Ovary (tissue), 9 donors: ENCODE measurements around the gene CA6. TPM values are rescaled to one million over a fixed set of nuclear protein-coding genes. Genes with fewer than 3 reads are reported as not detected.

Experiments
- DNase-seq, 5 donors: peaks; one replicate each; pipeline ENCODE4 v3.0.0-alpha.2; 2019 to 2020
- H3K27ac ChIP-seq, 2 donors: fragments of 200-600 bp; one replicate each; pipeline versions ENCODE4 v1.5.1 to v1.8.0; 2019 to 2022
- H3K27me3 ChIP-seq: fragments of 200-600 bp; one replicate; pipeline ENCODE4 v1.8.0; 2022
- H3K36me3 ChIP-seq: fragments of 200-600 bp; sonication (generic); one replicate; pipeline ENCODE4 v1.5.1; 2019
- H3K4me1 ChIP-seq: one replicate; pipeline ENCODE4 v1.8.1; 2013; ENCODE audit warnings: mild to moderate bottlenecking, moderate library complexity; ENCODE audit not compliant: insufficient read depth
- H3K4me3 ChIP-seq: fragments of 200-600 bp; sonication (generic); one replicate; pipeline ENCODE4 v1.5.1; 2017
- H3K9me3 ChIP-seq, 2 donors: fragments of 200-600 bp in 1 of 2; sonication (generic) in 1 of 2; one replicate each; pipeline versions ENCODE4 v1.5.1 to v1.8.1; 2013 to 2019; ENCODE audit warnings: mild to moderate bottlenecking in 1 of 2, moderate library complexity in 1 of 2
- CTCF ChIP-seq, 3 donors: fragments of 450-650 bp in 2 of 3; fragments of 200-600 bp in 1 of 3; IDR thresholded peaks; one replicate each; pipeline versions ENCODE4 v1.5.1 to v1.8.0; 2016 to 2022; ENCODE audit warnings: antibody characterized with exemption in 3 of 3, mild to moderate bottlenecking in 1 of 3
- EP300 ChIP-seq: sonication (generic); formaldehyde crosslinking; IDR thresholded peaks from one replicate; pipeline ENCODE4 v1.6.1; 2017; ENCODE audit warnings: antibody characterized with exemption
- POLR2A ChIP-seq: fragments of 450-650 bp; IDR thresholded peaks from one replicate; pipeline ENCODE4 v1.6.1; 2017; ENCODE audit warnings: antibody characterized with exemption, mild to moderate bottlenecking, moderate library complexity
- WGBS, 3 donors: extraction: QIAGEN DNeasy Blood & Tissue Kit in 1 of 3; methylation state at CpG; one replicate each; pipeline versions ENCODE4 v1.1.5 to v1.1.7; 2013 to 2017; 5-methylcytosine and 5-hydroxymethylcytosine counted together
- intact Hi-C, 4 donors: fragments of 100-400 bp; cut with DNase I; formaldehyde crosslinking; loops; one replicate each; pipeline versions ENCODE4 v1.11.0 to v1.15.1; 2022 to 2023
- polyA plus RNA-seq, 2 donors: library from polyadenylated mRNA; stranded (reverse); fragments of 200-250 nt in 1 of 2; fragments of 350-450 nt in 1 of 2; fragmentation: Illumina TruSeq in 1 of 2; extraction: RNeasy Lipid Tissue Mini Kit (QIAGEN cat#74804) in 1 of 2; gene quantifications; one replicate each; pipeline ENCODE4 v1.2.3, GENCODE V29; 2013 to 2014
- total RNA-seq, 7 donors: library from RNA; depleted of rRNA in 2 of 7; stranded (reverse); fragments of >200 nt in 2 of 7; fragmentation: NEBNext Ultra II Directional in 3 of 7; extraction: Animal tissue kit (Norgen Biotek cat#: 25700) in 3 of 7; gene quantifications; one replicate each; pipeline versions ENCODE4 v1.1.0 to v1.2.4, GENCODE V29; 2016 to 2023
- donor health status: DM: no; HTN: no; CAD: no; lungs with moderate emphysema.
- donor health status: DM: no; HTN: no; CAD: no.
- donor health status: Bipolar disorder and iron deficiency.
- donor health status: DM: yes; HTN: yes; CAD: no.
- donor health status: DM: no; HTN: no; CAD: no.
- donor health status: DM: yes; HTN: yes; CAD: no.

CA6 gene
- total and polyA plus RNA-seq, 9 donors, result not detected

DNA sequence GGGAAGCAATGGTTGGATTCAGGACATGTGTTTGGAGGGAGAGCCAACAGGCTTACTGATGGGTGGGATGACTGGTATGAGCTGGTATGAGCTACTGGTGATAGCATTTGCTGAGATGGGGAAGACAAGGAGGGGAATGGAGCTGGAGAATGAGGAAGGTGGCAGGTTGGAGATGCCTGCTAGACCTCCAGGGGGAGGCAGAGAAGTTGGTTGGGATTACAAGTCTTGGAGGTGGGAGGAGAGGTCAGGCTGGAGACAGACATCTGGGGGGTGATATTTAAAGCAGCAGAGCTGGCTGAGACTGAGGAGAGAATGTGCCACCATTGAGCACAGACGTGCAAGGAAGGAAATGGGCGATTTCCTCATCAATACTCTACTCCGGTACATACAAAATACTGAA is 35.3 kb upstream of the CA6 start:
- Histone ChIP-seq H3K9me3 (no peaks in the 10 kb centered on the region), H3K4me1 (no peaks in the 10 kb centered on the region), H3K4me3 (no peak overlapping the region), H3K27me3 (no peaks in the 10 kb centered on the region), H3K27ac (no peak overlapping the region), H3K36me3 (no peaks in the 10 kb centered on the region)
- 75 to 88% (median 81%) methylated on average over 3 of the region's 3 CpGs for WGBS, 3 donors
- DNase-seq, result no peak
- intact Hi-C loops, result loop anchor here in 1 of 4 donors (10.0 kb wide), 1 partner anchor 544 kb away; no protein-coding TSS in a partner anchor
- no peak for TF ChIP-seq POLR2A
- no peak for TF ChIP-seq CTCF (IDR thresholded peaks at IDR 0.05)
- TF ChIP-seq EP300, result no peak

GRCh38 chr1:8910914-8911313 is 34.8 kb upstream of the CA6 start:
- 59 to 62% (median 60%) methylated on average over 6 of the region's 6 CpGs for WGBS, 3 donors
- H3K27ac ChIP-seq, result no peak overlapping the region
- H3K36me3 ChIP-seq, result no peaks in the 10 kb centered on the region
- no peaks in the 10 kb centered on the region for H3K9me3 ChIP-seq
- no peak overlapping the region for H3K4me3 ChIP-seq
- TF ChIP-seq CTCF (IDR thresholded peaks at IDR 0.05), result no peak
- H3K4me1 ChIP-seq, result no peaks in the 10 kb centered on the region
- no peak for DNase-seq
- intact Hi-C loops, result loop anchor here in 1 of 4 donors (10.0 kb wide), 1 partner anchor 544 kb away; no protein-coding TSS in a partner anchor
- H3K27me3 ChIP-seq, result no peaks in the 10 kb centered on the region

GRCh38 chr1:8911416-8912309 is 34.0 kb upstream of the CA6 start:
- H3K4me3 ChIP-seq, result no peak overlapping the region
- TF ChIP-seq CTCF (IDR thresholded peaks at IDR 0.05) (no peak), POLR2A (no peak), EP300 (no peak)
- H3K4me1 ChIP-seq, result no peaks in the 10 kb centered on the region
- intact Hi-C loops, result loop anchor here in 1 of 4 donors (10.0 kb wide), 1 partner anchor 543 kb away; no protein-coding TSS in a partner anchor
- no peaks in the 10 kb centered on the region for H3K27me3 ChIP-seq
- no peaks in the 10 kb centered on the region for H3K36me3 ChIP-seq
- H3K9me3 ChIP-seq, result no peaks in the 10 kb centered on the region
- DNase-seq, result no peak
- no peak overlapping the region for H3K27ac ChIP-seq
- WGBS, 3 donors, result 87 to 92% (median 87%) methylated on average over 6 to 15 of the region's 17 CpGs

GRCh38 chr1:8913457-8913856 is 32.2 kb upstream of the CA6 start:
- DNase-seq, result no peak
- no peaks in the 10 kb centered on the region for H3K9me3 ChIP-seq
- no peak overlapping the region for H3K27ac ChIP-seq
- 74 to 84% (median 83%) methylated on average over 9 of the region's 9 CpGs for WGBS, 3 donors
- no peak overlapping the region for H3K4me3 ChIP-seq
- H3K36me3 ChIP-seq, result no peaks in the 10 kb centered on the region
- H3K4me1 ChIP-seq, result no peaks in the 10 kb centered on the region
- no peak for TF ChIP-seq EP300
- TF ChIP-seq CTCF (IDR thresholded peaks at IDR 0.05), result no peak
- no peak for TF ChIP-seq POLR2A
- intact Hi-C loops, result loop anchor here in 1 of 4 donors (10.0 kb wide), 1 partner anchor 541 kb away; no protein-coding TSS in a partner anchor
- no peaks in the 10 kb centered on the region for H3K27me3 ChIP-seq
